GM23338 (cell line): ENCODE measurements around the gene TEX51.

Source experiments
- CREB1 ChIP-seq: fragments of 250-450 bp; sonication (Bioruptor Pico); IDR thresholded peaks from 2 replicates; pipeline ENCODE4 v1.5.0; 2020; ENCODE audit warnings: low read depth, mild to moderate bottlenecking, moderate library complexity
- CTCF ChIP-seq, 2 experiments: fragments of 200-600 bp in 1 of 2; sonication (generic) in 1 of 2; conservative IDR thresholded peaks; 2 replicates each; pipeline versions ENCODE4 v1.5.1 to v1.6.1; 2016 to 2017; ENCODE audit warnings: antibody characterized with exemption in 2 of 2, low read depth in 2 of 2, mild to moderate bottlenecking in 2 of 2, moderate library complexity in 1 of 2
- ETS1 ChIP-seq: IDR thresholded peaks from 2 replicates; pipeline ENCODE4 v1.6.1; 2016; ENCODE audit warnings: antibody characterized with exemption
- EZH2 ChIP-seq: fragments of 200-600 bp; sonication (generic); IDR thresholded peaks from one replicate; pipeline ENCODE4 v1.8.0; 2017; ENCODE audit warnings: antibody characterized with exemption, mild to moderate bottlenecking, low read depth; ENCODE audit not compliant: unreplicated experiment
- EZH2phosphoT487 ChIP-seq: fragments of 200-600 bp; sonication (generic); IDR thresholded peaks from one replicate; pipeline ENCODE4 v1.8.1; 2018; ENCODE audit warnings: antibody characterized with exemption; ENCODE audit not compliant: unreplicated experiment
- JUNB ChIP-seq: IDR thresholded peaks from one replicate; pipeline ENCODE4 v1.6.1; 2016; ENCODE audit warnings: antibody characterized with exemption; ENCODE audit not compliant: unreplicated experiment
- NANOG ChIP-seq: IDR thresholded peaks from 2 replicates; pipeline ENCODE4 v1.6.1; 2016; ENCODE audit warnings: antibody characterized with exemption, borderline replicate concordance
- POLR2AphosphoS5 ChIP-seq: IDR thresholded peaks from 2 replicates; pipeline ENCODE4 v1.6.1; 2016; ENCODE audit warnings: antibody characterized with exemption, low read depth
- REST ChIP-seq: IDR thresholded peaks from one replicate; pipeline ENCODE4 v1.6.1; 2018; ENCODE audit warnings: antibody characterized with exemption; ENCODE audit not compliant: unreplicated experiment
- STAT1 ChIP-seq: IDR thresholded peaks from one replicate; pipeline ENCODE4 v1.6.1; 2016; ENCODE audit warnings: antibody characterized with exemption; ENCODE audit not compliant: unreplicated experiment
- ZNF114 ChIP-seq: fragments of 250-450 bp; sonication (Bioruptor Pico); IDR thresholded peaks from 2 replicates; pipeline ENCODE4 v1.5.0; 2020; ENCODE audit warnings: mild to moderate bottlenecking, moderate library complexity
- ZNF331 ChIP-seq: fragments of 250-450 bp; sonication (Bioruptor Pico); IDR thresholded peaks from 2 replicates; pipeline ENCODE4 v1.5.0; 2020; ENCODE audit warnings: low read depth, mild to moderate bottlenecking, moderate library complexity
- ZNF462 ChIP-seq: fragments of 250-450 bp; sonication (Bioruptor Pico); IDR thresholded peaks from 2 replicates; pipeline ENCODE4 v1.5.0; 2020; ENCODE audit warnings: mild to moderate bottlenecking, moderate library complexity

- TF ChIP-seq POLR2AphosphoS5 (no peak), EZH2phosphoT487 (no peak), CTCF (conservative IDR thresholded peaks at IDR 0.05; ENCODE audit: low read depth in 2 of 2) (no peak), ZNF331 (no peak), REST (no peak), ZNF114 (CRISPR knock-in tag) (no peak), CREB1 (no peak), JUNB (no peak), EZH2 (no peak), ETS1 (no peak), STAT1 (no peak), NANOG (no peak), ZNF462 (CRISPR knock-in tag) (no peak)
Observed at GRCh38 chr2:126891681-126892500, 6.8 kb upstream of the TEX51 start.
